ENCODE measurements around the gene FXYD4.
A peak's percentile ranks its signal among the peaks of the same experiment; 100 is the strongest.
"Not testable (repeated sequence)": the region's sequence is repeated elsewhere in the genome, so short reads cannot be mapped to it uniquely, and the experiment has no call there.

FXYD4 gene

GRCh38 chr10:43420369-43421200 lies 49.1 kb downstream of the FXYD4 start:
- peak; percentile 94 for DNase-seq (ENCODE audit: low spot score)
- Histone ChIP-seq H3K4me3 (peak overlapping the region; percentile 76), H3K27ac (peak overlapping the region; percentile 92 to 97)
- TF ChIP-seq, protein P1, sequence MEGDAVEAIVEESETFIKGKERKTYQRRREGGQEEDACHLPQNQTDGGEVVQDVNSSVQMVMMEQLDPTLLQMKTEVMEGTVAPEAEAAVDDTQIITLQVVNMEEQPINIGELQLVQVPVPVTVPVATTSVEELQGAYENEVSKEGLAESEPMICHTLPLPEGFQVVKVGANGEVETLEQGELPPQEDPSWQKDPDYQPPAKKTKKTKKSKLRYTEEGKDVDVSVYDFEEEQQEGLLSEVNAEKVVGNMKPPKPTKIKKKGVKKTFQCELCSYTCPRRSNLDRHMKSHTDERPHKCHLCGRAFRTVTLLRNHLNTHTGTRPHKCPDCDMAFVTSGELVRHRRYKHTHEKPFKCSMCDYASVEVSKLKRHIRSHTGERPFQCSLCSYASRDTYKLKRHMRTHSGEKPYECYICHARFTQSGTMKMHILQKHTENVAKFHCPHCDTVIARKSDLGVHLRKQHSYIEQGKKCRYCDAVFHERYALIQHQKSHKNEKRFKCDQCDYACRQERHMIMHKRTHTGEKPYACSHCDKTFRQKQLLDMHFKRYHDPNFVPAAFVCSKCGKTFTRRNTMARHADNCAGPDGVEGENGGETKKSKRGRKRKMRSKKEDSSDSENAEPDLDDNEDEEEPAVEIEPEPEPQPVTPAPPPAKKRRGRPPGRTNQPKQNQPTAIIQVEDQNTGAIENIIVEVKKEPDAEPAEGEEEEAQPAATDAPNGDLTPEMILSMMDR (IDR thresholded peaks at IDR 0.05): no peak

- peak overlapping the region; percentile 92 to 97 for H3K27ac ChIP-seq
- TF ChIP-seq, protein P1 (IDR thresholded peaks at IDR 0.05): no peak
- H3K4me3 ChIP-seq: peak overlapping the region; percentile 76
- no peak for DNase-seq (ENCODE audit: low spot score)
These were observed 49.7 kb downstream of the FXYD4 start for GRCh38 chr10:43421201-43421507.

GRCh38 chr10:43421519-43421918 lies 50.1 kb downstream of the FXYD4 start:
- DNase-seq (ENCODE audit: low spot score): no peak
- Histone ChIP-seq H3K27ac (peak overlapping the region; percentile 92 to 97), H3K4me3 (no peak overlapping the region)
- TF ChIP-seq, protein P1 (IDR thresholded peaks at IDR 0.05): no peak

DNA sequence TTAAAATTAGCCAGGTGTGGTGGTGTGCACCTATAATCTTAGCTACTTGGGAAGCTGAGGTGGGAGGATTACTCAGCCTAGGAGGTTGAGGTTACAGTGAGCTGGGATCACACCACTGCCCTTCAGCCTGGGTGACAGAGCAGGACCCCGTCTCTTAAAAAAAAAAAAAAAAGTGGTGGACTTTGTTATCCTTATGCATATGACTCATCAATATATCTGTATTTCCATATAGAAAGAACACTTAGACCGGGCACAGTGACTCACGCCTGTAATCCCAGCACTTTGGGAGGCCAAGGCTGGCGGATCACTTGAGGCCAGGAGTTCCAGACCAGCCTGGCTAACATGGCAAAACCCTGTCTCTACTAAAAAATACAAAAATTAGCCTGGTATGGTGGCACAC lies 50.5 kb downstream of the FXYD4 start:
- H3K4me3 ChIP-seq; DNase-seq (ENCODE audit: low spot score): not testable (repeated sequence)
- H3K27ac ChIP-seq: peak overlapping the region in 1 of 2 donors; percentile 97

- no peak for DNase-seq (ENCODE audit: low spot score)
These were observed 53.0 kb downstream of the FXYD4 start for GRCh38 chr10:43424416-43424815.

More at GRCh38 chr10:43424416-43424815, 53.0 kb downstream of the FXYD4 start:
- no peak overlapping the region for H3K27ac ChIP-seq
- H3K4me3 ChIP-seq: no peak overlapping the region
- TF ChIP-seq, protein P1 (IDR thresholded peaks at IDR 0.05): no peak

Measured in coronary artery (tissue), 2 donors.